Measurements from ENCODE around the gene S100A8. TPM values are rescaled to one million over a fixed set of nuclear protein-coding genes. Genes with fewer than 3 reads are reported as not detected.

S100A8 gene
- total RNA-seq, 1 experiment from 2014 or later = not detected

DNA sequence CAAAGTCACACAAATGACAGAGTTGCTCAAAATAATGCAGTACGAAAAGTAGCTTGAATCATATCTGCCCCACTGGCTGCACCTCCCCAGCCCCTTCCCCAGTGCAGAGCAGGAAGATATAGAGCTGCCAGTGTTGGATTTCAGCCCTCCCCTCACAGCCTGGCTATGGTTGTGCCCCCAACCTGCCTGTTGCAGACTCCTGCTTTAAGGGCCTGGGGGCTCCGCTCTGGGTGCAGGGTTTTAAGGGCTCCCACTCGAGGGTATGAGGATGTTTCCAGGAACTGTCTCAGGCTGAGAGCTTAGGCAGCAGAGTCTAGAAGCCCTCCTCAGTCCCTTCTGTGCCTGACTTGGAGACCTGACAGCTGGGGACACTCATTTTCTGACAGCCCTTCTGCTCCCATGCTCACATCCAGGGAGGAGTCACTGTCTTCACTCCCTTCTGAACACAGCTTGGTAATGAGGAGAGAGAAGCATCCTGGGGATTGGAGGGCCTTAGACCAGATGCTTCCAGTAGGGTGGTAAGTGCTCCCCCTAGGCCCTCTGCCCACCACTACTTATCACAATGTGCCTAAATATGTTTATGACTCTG, 28.6 kb downstream of the S100A8 start:
- Histone ChIP-seq H3K36me3 (ENCODE audit: control insufficient read depth, insufficient read depth, low read length) (no peaks in the 10 kb centered on the region), H3K4me3 (ENCODE audit: low read depth in 2 of 2, low read length in 2 of 2) (no peak overlapping the region), H3K27ac (ENCODE audit: low read length) (no peak overlapping the region), H3K4me1 (ENCODE audit: control insufficient read depth, insufficient read depth, low read length) (no peaks in the 10 kb centered on the region), H3K9me3 (ENCODE audit: control insufficient read depth, insufficient read depth, low read depth, low read length) (no peaks in the 10 kb centered on the region), H3K27me3 (ENCODE audit: control insufficient read depth, insufficient read depth, low read length) (no peaks in the 10 kb centered on the region)
- ATAC-seq (no peak), DNase-seq (ENCODE audit: low read depth, low spot score) (no peak)
- ChIA-PET POLR2A (no interaction called here), CTCF (interaction anchor here (0.7 kb wide), 1 partner anchor 188 kb away, joined by 4 read pairs; no protein-coding TSS in a partner anchor)
- in situ Hi-C loops (cut with HindIII; ENCODE audit: low pct_unique_long_range_greater_than_20kb, low sequenced_read_pairs) = loop anchor here (25.0 kb wide), 1 partner anchor 250 kb away; the partner anchor contains the start of genes S100A14 and S100A16
- BruUV-seq (replicated peaks) = no TSS peak
- intact Hi-C loops (cut with micrococcal nuclease; ENCODE audit: unreplicated experiment) = no loop called here
- no peak for TF ChIP-seq REST (IDR thresholded peaks at IDR 0.05; ENCODE audit: insufficient read depth in 1 of 2, low read depth in 2 of 2, low read length in 1 of 2)
- no peak for TF ChIP-seq CTCF (IDR thresholded peaks at IDR 0.05)
- no peak for TF ChIP-seq SIN3A (IDR thresholded peaks at IDR 0.05; ENCODE audit: borderline replicate concordance, insufficient read depth, low read depth, low read length)
- TF ChIP-seq POLR2AphosphoS5 (IDR thresholded peaks at IDR 0.05; ENCODE audit: low read depth, low read length) = no peak
- no peak for TF ChIP-seq TCF7L2 (IDR thresholded peaks at IDR 0.05; ENCODE audit: low read depth, low read length)

DNA sequence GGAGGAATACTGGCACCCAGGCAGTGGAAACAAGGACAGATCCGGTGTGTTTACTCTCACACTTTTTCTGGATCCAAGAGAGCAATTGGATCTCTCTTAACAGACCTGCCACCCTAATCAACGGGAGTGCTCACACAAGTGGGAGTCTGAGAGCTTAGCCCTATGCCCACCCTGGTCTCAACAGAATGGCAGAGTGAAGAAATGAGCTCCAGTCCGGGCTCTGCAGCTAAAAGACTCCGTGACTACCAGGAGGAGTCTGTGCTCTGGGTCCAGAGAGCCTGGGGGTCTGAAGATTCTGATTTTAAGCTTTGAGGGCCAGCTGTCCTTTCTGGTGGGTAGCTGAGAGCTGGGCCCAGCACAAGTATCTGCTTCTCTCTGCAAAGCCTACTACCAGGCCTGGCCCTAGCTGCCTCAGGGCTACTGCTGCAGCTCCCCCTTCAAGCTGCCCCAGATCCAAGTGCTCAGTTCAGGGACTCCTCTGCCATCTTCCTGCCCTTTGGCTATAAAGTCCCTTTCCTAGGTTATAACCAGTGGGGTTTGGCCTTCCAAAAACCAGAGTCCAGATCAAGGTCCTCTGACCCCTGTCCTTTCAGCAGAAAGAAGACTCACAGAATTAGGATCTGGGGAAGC, 29.3 kb downstream of the S100A8 start:
- Histone ChIP-seq H3K27me3 (ENCODE audit: control insufficient read depth, insufficient read depth, low read length) (no peaks in the 10 kb centered on the region), H3K4me1 (ENCODE audit: control insufficient read depth, insufficient read depth, low read length) (no peaks in the 10 kb centered on the region), H3K9me3 (ENCODE audit: control insufficient read depth, insufficient read depth, low read depth, low read length) (no peaks in the 10 kb centered on the region), H3K4me3 (ENCODE audit: low read depth in 2 of 2, low read length in 2 of 2) (no peak overlapping the region), H3K27ac (ENCODE audit: low read length) (no peak overlapping the region), H3K36me3 (ENCODE audit: control insufficient read depth, insufficient read depth, low read length) (no peaks in the 10 kb centered on the region)
- TF ChIP-seq POLR2AphosphoS5 (IDR thresholded peaks at IDR 0.05; ENCODE audit: low read depth, low read length) = no peak
- no peak for TF ChIP-seq SIN3A (IDR thresholded peaks at IDR 0.05; ENCODE audit: borderline replicate concordance, insufficient read depth, low read depth, low read length)
- TF ChIP-seq CTCF (IDR thresholded peaks at IDR 0.05) = no peak
- TF ChIP-seq REST (IDR thresholded peaks at IDR 0.05; ENCODE audit: insufficient read depth in 1 of 2, low read depth in 2 of 2, low read length in 1 of 2) = no peak
- no peak for TF ChIP-seq TCF7L2 (IDR thresholded peaks at IDR 0.05; ENCODE audit: low read depth, low read length)
- DNase-seq (ENCODE audit: low read depth, low spot score) (no peak), ATAC-seq (no peak)
- ChIA-PET POLR2A (no interaction called here), CTCF (no interaction called here)
- intact Hi-C loops (cut with micrococcal nuclease; ENCODE audit: unreplicated experiment) = no loop called here
- no TSS peak for BruUV-seq (replicated peaks)
- in situ Hi-C loops (cut with HindIII; ENCODE audit: low pct_unique_long_range_greater_than_20kb, low sequenced_read_pairs) = loop anchor here (25.0 kb wide), 1 partner anchor 251 kb away; the partner anchor contains the start of genes S100A14 and S100A16
